Measurements from ENCODE around the gene GTPBP2.
"Not testable (repeated sequence)": the region's sequence is repeated elsewhere in the genome, so short reads cannot be mapped to it uniquely, and the experiment has no call there.

Gene GTPBP2

DNA sequence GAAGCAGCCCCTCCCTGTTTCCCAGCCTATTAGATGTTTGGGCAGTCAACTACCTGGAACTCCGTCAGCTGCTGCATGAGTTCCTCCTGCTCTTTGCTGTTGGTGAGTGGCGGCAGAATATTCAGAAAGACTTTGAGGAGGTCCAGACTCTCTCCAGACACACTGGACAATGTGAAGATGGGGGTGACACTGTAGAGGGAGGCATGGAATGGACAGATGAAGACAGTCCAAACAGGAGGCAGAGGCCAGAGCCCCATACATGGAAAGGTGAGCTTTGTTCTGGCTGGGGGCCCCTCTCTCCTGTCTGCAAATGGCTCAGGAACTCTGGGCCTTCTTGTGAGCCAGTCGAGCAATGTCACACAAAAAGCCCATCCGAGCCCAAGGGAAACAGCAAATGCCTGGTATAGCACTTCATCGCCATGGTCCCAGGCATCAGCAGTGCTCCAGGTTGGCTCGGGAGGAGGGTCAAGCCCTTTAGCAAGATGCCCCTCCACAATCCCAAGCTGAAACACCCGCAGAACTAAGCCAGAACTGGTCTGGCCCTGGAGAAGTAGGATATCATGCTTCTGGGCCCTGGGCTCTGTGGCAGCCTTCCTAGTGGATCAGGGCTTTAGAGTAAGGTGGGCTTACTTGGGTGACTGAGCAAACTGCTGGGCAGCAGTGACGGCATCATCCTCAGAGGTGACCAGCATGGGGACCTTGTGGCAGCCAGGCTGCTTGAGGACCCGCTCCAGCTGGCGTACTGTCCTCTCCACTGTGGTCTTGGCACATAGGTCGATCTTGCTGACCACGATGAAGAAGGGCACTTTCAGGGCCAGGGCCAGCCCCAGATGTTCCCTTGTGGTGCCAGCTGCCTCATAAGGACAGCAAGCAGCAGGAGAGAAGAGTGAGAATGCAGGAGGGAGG, 4.9 kb downstream of the GTPBP2 start:
- DNase-seq: no peak

DNA sequence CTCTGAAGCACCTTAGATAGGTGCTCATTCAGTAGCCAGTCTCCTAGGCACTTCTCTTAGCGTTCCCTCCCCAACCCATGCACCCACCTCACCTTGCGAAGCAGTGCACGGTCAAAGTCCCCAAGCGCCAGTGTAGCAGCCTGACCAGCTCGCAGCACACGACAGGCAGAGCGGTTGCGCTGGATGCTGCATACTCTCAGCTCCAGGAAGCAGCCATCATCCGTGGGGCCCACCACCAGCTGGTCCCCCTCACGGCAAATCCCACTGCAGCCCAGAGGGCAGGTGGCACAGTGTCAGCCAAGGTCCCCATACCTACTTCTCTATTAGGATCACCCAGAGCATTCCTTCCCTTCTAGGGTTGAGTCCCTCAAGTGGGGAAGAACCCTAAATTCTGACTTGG, 6.5 kb downstream of the GTPBP2 start:
- DNase-seq: no peak

DNA sequence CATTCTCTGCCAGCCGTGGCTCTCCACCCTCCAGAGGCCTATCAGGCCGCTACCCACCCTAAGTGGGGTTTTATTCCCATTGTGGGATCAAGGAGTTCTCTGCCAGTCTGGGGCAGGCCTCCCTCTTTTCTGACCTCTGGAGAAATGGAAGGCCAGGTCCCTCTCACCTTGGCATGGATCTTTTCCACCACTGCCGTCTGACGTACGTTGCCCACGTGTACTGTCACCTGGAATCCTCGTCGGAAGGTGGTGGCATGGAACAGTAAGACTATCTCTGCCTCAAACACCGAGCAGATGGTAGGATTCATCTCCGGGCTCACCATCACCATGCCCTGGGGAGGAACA, 7.3 kb downstream of the GTPBP2 start:
- no peak for DNase-seq

DNA sequence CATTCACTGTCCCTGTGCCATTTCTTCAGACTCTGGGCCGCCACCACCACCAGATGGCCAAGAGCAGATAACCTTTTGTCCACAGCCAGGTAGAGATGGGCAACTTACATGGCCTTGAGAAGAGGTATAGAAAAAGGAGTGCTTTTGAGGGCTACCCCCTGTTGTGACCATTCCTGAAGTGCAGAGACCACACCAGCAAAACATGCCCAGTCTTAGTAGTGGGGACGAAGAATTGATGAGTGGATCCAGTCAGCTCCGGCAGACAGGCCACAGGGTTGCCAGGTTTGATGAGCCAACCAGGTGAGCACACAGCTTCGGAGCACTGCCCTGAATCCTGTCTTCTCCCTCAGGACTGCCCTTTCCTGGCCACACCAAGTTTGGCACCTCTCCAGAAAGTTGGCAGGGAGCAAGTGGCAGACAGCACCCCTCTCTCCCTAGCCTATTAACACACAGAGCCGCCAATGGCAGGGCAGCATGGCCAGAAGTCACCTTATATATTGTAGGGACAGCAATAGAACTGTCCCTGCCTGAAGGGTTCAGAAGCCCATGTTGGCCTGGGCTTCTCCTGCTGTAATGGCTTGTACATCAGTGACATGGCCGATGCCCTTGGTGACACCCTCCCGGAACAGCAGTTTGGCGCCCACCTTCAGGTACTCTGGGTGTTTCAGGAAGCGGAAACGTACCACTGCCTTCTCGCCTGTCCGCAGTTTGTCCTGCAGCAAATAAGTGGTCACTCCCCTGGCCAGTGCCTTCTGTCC, 7.8 kb downstream of the GTPBP2 start:
- no peak for DNase-seq

DNA sequence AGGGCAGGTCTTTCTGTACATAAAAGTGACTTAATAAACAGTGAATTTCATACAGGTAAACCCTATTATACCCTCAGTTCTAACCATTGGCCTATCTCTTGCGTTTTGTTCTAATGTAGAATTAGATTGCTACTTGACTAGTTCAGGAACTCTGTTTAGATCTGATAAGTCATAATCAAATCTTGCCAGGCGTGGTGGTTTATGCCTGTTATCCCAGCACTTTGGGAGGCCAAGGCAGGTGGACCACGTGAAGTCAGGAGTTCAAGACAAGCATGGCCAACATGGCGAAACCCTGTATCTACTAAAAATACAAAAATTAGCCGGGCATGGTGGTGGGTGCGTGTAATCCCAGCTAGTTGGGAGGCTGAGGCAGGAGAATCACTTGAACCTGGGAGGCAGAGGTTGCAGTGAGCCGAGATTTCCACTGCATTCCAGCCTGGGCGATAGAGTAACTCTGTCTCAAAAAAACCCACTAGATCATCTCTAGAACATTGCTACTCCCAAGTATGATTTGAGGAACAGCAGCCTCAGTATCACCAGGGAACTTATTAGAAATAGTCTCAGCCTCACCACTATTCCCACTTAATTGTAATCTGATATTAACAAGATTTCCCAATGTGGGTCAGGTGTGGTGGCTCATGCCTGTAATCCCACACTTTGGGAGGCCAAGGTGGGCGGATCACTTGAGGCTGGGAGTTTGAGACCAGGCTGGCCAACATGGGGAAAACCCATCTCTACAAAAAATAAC, 12.2 kb downstream of the GTPBP2 start:
- DNase-seq: no peak

DNA sequence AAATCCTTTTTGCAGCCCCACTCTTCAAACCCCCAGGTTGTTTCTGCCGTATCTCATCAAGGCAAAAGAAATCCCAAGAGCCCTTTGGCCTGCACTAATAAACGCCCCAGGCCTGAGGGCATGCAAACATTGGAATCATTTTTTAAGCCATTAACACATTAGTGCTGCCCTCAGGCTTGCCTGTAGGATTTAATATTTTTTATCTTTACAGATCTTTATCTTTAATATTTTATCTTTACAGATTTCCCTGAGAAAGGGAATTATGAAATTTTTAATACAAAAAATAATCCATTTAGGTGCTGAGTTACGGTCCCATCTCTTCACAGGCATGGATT, 14.7 kb downstream of the GTPBP2 start:
- no peak for DNase-seq

DNA sequence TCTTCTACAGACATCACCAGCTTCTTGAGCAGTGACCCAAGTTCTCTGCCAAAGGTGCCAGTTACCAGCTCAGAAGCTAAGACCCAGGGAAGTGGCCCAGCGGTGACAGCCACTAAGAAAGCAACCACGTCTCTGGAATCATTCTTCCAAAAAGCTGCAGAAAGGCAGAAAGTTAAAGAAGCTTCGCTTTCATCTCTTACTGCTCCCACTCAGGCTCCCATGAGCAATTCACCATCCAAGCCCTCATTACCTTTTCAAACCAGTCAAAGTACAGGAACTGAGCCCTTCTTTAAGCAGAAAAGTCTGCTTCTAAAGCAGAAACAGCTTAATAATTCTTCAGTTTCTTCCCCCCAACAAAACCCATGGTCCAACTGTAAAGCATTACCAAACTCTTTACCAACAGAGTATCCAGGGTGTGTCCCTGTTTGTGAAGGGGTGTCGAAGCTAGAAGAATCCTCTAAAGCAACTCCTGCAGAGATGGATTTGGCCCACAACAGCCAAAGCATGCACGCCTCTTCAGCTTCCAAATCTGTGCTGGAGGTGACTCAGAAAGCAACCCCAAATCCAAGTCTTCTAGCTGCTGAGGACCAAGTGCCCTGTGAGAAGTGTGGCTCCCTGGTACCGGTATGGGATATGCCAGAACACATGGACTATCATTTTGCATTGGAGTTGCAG, 15.2 kb downstream of the GTPBP2 start:
- DNase-seq: no peak

DNA sequence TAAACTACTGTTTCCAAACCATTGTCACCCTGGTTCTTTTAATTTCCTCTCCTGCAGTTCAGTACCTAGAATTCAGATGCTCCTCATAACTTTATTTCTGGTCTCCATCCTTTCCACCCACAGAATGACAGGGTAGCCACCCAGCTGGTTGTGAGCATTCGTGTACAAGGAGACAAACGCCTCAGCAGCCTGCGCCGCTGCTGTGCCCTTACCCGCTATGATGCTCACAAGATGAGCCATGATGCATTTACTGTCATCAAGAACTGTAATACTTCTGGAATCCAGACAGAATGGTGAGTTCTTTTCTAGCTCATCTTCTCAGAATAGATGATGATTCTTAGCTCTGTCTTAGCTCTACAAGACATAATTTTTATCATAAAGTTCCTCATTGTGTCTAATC, 18.6 kb downstream of the GTPBP2 start:
- DNase-seq: no peak

DNA sequence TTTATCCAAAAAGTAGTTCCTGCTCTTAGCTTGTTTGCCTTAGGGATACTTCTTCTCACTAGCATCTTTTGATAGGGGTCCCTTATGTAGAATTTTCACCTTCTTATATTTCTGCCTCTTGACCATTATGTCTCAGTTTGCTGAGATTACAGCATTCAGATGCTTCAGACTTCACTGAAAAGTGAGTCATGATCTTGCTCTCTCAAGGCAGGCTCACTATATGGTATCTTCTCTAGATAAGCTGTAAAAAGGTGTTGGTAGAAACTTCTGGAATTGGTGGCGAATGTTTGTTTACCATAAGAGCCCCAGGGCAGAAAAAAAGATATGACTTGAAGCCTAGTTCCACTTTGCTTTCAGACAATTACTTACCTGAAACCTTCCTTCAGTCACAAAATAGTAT, 19.7 kb downstream of the GTPBP2 start:
- DNase-seq: no peak

DNA sequence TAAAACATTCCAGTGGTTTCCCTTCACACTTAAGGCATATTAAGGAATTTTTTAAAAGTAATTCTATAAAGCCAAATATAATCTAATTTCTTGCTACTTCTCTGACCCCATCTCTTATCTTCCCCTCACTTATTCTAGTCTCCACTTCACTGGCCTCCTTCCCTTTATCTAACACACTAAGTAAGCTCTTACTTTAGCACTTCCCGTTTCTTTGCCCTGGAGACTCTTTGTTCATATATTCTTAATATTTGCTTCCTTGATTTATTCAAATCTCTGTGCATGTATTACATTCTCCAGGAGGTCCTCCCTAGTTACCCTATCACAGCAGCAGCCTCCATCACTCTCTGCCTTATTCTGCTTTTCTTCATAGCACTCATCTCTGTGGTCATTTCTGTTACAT, 20.3 kb downstream of the GTPBP2 start:
- DNase-seq: no peak

DNA sequence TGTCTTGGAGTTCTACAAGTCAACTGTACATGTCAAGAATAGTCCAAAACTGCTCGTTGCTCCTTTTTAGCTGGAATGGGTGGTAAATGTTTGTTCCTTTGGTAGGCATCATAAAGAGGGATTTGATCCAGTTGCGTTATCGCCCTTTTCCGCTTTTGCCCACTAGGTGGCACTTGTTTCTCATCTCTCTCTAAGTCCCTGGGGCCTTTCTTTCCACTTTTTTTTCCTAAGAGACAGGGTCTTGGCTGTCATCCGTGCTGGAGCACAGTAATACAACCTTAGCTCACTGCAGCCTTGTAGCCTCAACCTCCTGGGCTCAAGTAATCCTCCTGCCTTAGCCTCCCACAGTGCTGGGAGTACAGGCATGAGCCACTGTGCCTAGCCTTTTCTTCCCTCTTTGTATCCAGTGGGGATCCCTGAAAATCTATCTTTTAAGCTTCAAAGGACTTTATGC, 20.7 kb downstream of the GTPBP2 start:
- DNase-seq: peak; percentile 52

DNA sequence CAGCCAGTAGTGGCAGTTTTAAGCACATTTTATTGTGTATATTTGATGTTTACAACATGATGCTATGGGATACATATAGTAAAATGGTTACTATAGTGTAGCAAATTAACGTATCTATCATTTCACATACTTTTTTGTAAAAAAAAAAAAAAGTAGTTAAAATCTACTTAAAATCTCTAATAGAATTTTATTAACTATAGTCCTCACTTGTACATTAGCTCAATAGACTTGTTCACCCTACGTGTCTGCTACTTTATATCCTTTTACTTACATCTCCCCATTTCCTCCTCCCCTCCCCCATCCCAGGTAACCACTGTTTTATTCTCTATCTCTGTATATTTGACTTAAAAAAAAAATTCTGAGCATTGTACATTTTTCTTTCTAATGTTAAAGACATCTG, 23.0 kb downstream of the GTPBP2 start:
- no peak for DNase-seq

DNA sequence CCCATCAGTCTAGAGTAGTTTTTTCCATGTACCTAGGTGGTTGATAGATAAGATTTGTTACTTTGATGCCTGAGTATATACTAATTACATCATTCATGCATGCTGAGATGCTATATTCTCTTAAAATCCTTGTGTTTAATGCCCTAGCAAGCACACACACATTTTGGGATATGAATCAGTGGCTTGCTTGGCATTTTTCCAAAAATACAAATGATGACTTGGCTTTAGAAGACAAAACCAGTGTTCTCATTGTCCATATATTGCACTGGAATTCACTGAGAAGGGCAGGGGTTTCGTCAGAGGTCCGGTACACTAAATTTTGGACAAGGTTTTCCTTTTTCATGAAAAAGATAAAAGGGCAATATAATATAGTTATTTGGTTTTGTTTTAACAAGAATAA, 24.9 kb downstream of the GTPBP2 start:
- DNase-seq: no peak

DNA sequence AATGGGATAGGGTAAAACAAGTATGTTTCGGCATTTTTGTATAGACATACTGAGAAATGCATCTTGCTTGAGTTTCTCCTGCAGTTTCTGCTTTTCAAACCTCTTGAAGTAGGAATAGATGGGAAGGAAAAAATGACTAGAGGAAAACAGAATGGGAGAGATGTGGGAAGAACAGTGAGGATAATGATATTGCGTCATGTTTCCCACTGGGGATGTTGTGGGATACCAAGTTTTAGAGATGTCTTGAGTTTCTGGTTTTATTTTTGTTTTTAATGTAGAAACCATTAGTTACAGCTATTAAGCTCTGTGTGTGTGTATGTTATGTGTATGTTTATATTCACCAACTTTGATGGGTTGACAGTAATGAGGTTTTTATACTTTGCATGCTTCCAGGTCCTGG, 28.5 kb downstream of the GTPBP2 start:
- no peak for DNase-seq

DNA sequence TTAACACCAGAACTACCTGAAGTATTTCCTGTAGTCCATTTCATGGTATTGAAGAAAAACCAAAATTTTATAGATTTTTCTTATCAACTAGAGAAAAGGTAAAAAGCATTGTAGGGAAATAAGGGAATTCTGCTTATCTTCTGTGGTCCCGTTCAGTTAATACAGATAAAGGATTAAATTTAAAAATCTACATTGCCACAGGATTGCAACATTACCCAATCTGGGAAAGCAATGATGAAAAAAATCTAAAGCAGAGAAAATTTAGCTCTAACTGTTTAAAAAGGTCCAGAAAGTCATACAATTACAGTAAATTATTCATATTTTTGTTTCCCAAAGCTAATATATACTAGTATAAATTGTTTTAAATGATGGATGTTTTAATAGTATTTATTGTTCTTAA, 35.1 kb downstream of the GTPBP2 start:
- DNase-seq: no peak

DNA sequence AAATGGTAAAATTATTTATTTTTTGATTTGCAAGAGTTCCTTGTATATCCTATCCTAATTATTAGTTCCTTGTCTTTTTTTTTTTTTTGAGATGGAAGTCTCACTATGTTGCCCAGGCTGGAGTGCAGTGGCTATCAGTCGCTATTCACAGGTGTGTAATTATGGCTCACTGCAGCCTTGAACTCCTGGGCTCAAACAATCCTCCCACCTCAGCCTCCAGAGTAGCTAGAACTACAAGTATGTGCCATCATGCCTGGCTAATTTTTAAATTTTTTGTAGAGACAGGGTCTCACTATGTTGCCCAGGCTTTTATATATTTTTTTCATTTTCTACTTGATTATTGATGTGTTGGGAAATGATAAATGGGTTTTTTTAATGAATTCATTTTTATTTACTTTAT, 39.5 kb downstream of the GTPBP2 start:
- not testable (repeated sequence) for DNase-seq

DNA sequence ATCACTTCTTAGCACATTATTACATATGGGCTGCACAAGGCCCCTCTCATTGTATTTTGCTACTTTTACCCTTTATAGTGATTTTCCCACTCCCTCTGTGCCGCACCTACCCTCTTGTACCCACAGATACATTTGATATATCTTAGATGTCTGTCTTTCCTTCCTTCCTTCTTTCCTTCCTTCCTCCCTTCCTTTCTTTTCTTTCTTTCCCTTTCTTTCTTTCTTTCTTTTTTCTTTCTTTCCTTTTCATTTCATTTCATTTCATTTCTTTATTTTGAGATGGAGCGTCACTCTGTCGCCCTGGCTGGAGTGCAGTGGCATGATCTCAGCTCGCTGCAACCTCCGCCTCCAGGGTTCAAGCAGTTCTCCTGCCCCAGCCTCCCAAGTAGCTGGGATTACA, 40.9 kb downstream of the GTPBP2 start:
- no peak for DNase-seq

DNA sequence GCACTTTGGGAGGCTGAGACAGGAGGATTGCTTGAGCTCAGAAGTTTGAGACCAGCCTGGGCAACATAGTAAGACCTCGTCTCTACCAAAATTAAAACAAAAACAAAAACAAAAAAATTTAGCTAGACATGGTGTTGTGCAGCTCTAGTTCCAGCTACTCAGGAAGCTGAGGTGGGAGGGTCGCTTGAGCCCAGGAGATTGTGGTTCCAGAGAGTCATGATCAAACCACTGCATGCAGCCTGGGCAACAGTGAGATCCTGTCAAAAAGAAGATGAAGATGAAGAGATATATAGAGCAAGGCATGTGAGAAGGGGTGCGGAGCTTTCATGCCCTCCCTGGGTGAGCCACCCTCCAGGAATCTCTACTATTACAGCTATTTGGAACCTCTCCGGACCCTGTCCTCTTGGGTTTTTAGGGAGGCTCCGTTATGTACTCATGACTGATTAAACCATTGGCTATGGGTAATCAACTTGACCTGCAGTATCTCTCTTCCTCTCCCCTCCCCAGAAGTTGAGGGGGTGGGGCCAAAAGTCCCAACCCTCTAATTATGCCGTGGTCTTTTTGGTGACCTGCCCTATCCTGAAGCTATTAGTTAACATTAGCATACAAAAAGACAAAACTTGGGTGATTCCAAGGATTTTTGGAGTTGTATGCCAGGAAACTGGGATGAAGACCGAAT, 44.0 kb downstream of the GTPBP2 start:
- peak; percentile 43 for DNase-seq

DNA sequence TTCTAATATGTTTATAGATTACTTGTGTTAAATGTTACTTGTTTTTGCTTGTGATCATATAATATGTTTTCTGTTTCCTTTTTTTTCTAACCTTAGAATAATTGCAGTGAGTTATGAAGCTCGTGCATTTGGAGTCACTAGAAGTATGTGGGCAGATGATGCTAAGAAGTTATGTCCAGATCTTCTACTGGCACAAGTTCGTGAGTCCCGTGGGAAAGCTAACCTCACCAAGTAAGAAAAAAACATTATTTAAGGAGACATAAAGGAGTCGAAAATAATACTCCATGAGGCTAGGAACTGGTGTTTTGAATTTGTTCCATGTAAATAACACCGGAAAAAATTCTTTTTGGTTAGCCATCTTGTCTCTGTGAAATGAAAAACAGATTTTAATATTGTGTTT, 46.2 kb downstream of the GTPBP2 start:
- no peak for DNase-seq

DNA sequence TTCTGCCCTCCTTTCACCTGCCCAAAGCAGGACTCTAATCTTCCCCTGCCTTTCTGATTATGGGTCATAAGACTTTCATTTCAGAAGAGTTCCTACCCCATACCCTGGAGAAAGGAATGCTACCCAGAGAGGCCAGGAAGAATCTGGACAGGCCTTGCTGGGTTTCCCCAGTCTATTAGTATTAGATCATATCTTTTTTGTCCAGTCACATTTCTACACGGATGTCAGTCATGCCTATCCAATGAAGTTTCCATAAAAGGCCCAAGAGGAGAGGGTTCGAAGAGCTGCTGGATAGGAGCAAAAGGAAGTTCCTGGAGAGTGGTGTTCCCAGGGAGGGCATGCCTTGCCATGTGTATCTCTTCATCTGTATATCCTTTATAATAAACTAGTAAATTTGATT, 49.9 kb downstream of the GTPBP2 start:
- DNase-seq: no peak

DNA sequence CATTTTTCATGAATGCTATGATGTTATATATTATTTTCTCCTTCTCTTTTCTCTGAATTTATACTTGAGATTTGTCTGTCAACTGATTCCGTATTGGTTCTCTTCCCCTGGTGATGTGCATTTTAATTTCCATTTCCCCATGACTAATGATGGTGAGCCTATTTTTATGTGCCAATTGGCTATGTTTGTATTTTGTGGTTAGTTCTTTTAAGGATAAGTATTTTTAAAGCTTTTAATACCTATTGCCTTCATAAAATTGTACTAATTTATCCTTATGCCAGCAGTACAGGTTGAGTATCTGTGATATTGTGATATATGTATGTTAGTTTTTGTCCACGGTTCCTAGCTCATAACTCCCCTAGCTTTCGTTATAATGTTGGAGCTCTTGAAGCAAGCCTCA, 50.3 kb downstream of the GTPBP2 start:
- DNase-seq: no peak

DNA sequence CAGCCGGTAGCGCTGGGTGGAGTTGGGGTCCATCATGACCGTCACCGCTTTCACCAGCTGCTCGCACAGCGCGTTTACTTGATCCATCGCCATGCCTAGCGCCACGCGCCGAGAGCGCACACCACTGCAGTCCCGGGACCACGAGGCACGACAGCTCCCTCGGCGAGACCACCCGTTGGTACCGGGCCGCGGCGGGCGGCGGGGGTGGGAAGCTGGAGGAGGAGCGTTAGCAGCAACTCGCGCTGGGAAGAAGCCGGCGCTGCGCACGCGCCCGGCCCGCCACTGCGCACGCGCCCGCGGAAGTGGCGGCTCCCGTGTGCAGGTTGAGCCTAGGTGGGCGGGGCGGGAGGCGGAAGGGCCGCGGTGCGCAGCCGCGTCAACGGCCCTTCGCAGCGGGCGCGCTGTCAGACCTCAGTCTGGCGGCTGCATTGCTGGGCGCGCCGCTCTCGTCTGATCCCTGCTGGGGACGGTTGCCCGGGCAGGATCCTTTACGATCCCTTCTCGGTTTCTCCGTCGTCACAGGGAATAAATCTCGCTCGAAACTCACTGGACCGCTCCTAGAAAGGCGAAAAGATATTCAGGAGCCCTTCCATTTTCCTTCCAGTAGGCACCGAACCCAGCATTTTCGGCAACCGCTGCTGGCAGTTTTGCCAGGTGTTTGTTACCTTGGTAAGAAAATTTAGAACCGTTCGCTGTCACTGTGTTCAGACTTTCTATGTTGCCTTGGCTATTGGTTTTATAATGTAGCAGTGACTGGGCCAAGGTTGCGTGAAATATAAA, 53.1 kb downstream of the GTPBP2 start, which contains the start of the genes POLH and XPO5:
TSS of gene POLH (plus strand) at position 414 of the 780 bp plus-strand sequence. CDS start 6,135 bp downstream, outside the sequence.
TSS of gene XPO5 (minus strand) at position 267 of the 780 bp plus-strand sequence. CDS start at position 93, 174 bp downstream.
- peak; percentile 88 for DNase-seq
